ENCODE measurements around the gene ESR1. TPM values are rescaled to one million over a fixed set of nuclear protein-coding genes. Genes with fewer than 3 reads are reported as not detected.

Gene ESR1
- total RNA-seq, 1 experiment from 2014 or later, result not detected

GRCh38 chr6:152127432-152128165 is 320.1 kb downstream of the ESR1 start:
- Histone ChIP-seq H3K23me2 (ENCODE audit: insufficient read length, low read depth, low read length, poor library complexity, severe bottlenecking) (no peaks in the 10 kb centered on the region), H3K27ac (ENCODE audit: insufficient read length, low read depth, low read length) (no peak overlapping the region), H2AFZ (ENCODE audit: low read length) (no peak overlapping the region), H2BK5ac (ENCODE audit: insufficient read length, low read length) (no peak overlapping the region), H3K23ac (ENCODE audit: insufficient read length, low read depth, low read length) (no peak overlapping the region), H3K56ac (ENCODE audit: insufficient read length, low read depth, low read length) (no peak overlapping the region), H3K4me2 (ENCODE audit: insufficient read depth, insufficient read length, low read length) (no peak overlapping the region), H3K18ac (ENCODE audit: insufficient read length, low read depth, low read length) (no peak overlapping the region), H4K5ac (ENCODE audit: insufficient read length, low read depth, low read length) (no peak overlapping the region), H3K9me3 (ENCODE audit: control insufficient read depth, low read depth, low read length) (no peaks in the 10 kb centered on the region), H3K4me1 (ENCODE audit: insufficient read depth, low read length) (no peaks in the 10 kb centered on the region), H3T11ph (ENCODE audit: low read length) (no peak overlapping the region), H2AK5ac (ENCODE audit: insufficient read length, low read length) (no peak overlapping the region), H3K9ac (ENCODE audit: extremely low read depth, insufficient read length, low read length) (no peak overlapping the region), H2BK20ac (ENCODE audit: low read depth, low read length, poor library complexity, severe bottlenecking) (no peak overlapping the region), H4K91ac (ENCODE audit: insufficient read length, low read depth, low read length) (no peak overlapping the region), H2BK12ac (ENCODE audit: insufficient read length, low read depth, low read length) (no peak overlapping the region), H3K27me3 (ENCODE audit: insufficient read depth, low read length) (no peaks in the 10 kb centered on the region), H2BK120ac (ENCODE audit: low read depth, low read length, poor library complexity, severe bottlenecking) (no peak overlapping the region), H4K20me1 (ENCODE audit: control insufficient read depth, insufficient read depth, insufficient read length) (no peaks in the 10 kb centered on the region), H3K79me2 (ENCODE audit: insufficient read depth, low read length) (no peaks in the 10 kb centered on the region), H3K14ac (ENCODE audit: insufficient read depth, low read length) (no peak overlapping the region), H3K79me1 (ENCODE audit: insufficient read depth, low read depth, low read length, poor library complexity, severe bottlenecking) (no peaks in the 10 kb centered on the region), H3K4ac (ENCODE audit: low read depth, low read length) (no peak overlapping the region), H4K8ac (replicated peaks; ENCODE audit: insufficient read length, low read depth, low read length) (no peak overlapping the region), H2BK15ac (ENCODE audit: low read depth, low read length) (no peak overlapping the region)
- TF ChIP-seq, protein P1, sequence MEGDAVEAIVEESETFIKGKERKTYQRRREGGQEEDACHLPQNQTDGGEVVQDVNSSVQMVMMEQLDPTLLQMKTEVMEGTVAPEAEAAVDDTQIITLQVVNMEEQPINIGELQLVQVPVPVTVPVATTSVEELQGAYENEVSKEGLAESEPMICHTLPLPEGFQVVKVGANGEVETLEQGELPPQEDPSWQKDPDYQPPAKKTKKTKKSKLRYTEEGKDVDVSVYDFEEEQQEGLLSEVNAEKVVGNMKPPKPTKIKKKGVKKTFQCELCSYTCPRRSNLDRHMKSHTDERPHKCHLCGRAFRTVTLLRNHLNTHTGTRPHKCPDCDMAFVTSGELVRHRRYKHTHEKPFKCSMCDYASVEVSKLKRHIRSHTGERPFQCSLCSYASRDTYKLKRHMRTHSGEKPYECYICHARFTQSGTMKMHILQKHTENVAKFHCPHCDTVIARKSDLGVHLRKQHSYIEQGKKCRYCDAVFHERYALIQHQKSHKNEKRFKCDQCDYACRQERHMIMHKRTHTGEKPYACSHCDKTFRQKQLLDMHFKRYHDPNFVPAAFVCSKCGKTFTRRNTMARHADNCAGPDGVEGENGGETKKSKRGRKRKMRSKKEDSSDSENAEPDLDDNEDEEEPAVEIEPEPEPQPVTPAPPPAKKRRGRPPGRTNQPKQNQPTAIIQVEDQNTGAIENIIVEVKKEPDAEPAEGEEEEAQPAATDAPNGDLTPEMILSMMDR (conservative IDR thresholded peaks at IDR 0.05), result no peak
- Mint-ChIP-seq H3K27ac (no peak overlapping the region), H3K4me3 (no peak overlapping the region), H3K9me3 (no peaks in the 10 kb centered on the region; a peak in 1 of 5 replicates), H3K36me3 (ENCODE audit: insufficient read depth in 1 of 3, low read depth in 3 of 3) (no peaks in the 10 kb centered on the region), H3K4me1 (no peaks in the 10 kb centered on the region; a peak in 1 of 4 replicates), H3K27me3 (ENCODE audit: low read depth) (no peaks in the 10 kb centered on the region)
- whole genome bisulfite sequencing (ENCODE audit: extremely low coverage, insufficient read length, low lambda C conversion rate), result no CpG with 5 or more reads among the region's 8 CpGs
- no peak for DNase-seq
